Measurements from ENCODE around the gene EMID1. TPM values are rescaled to one million over a fixed set of nuclear protein-coding genes. Genes with fewer than 3 reads are reported as not detected.

The EMID1 gene
- total and polyA plus RNA-seq, 2 experiments from 2014 or later, result 9.9 to 42.5 TPM

Other genes with a start within 250 kb of the EMID1 start
- gene C22orf31, start 144.1 kb upstream of the EMID1 start, total RNA-seq, result not detected in 2 replicates
- gene C22orf31, start 144.1 kb upstream of the EMID1 start, polyA plus RNA-seq, result not detected in 2 replicates
- gene KREMEN1, start 132.9 kb upstream of the EMID1 start, total RNA-seq, result 19.0 and 20.3 TPM in 2 replicates
- 18.0 and 18.1 TPM in 2 replicates for gene KREMEN1, start 132.9 kb upstream of the EMID1 start, polyA plus RNA-seq
- 88.6 and 102 TPM in 2 replicates for gene RHBDD3, start 62.1 kb downstream of the EMID1 start, total RNA-seq
- gene RHBDD3, start 62.1 kb downstream of the EMID1 start, polyA plus RNA-seq, result 80.4 and 83.7 TPM in 2 replicates
- gene EWSR1, start 62.4 kb downstream of the EMID1 start, total RNA-seq, result 233 and 266 TPM in 2 replicates
- 328 and 349 TPM in 2 replicates for gene EWSR1, start 62.4 kb downstream of the EMID1 start, polyA plus RNA-seq
- gene GAS2L1, start 100.8 kb downstream of the EMID1 start, total RNA-seq, result 14.3 and 17.3 TPM in 2 replicates
- gene GAS2L1, start 100.8 kb downstream of the EMID1 start, polyA plus RNA-seq, result 21.0 and 25.0 TPM in 2 replicates
- 3.6 and 4.1 TPM in 2 replicates for gene RASL10A, start 109.8 kb downstream of the EMID1 start, total RNA-seq
- 1.2 and 3.5 TPM in 2 replicates for gene RASL10A, start 109.8 kb downstream of the EMID1 start, polyA plus RNA-seq
- gene AP1B1, start 182.7 kb downstream of the EMID1 start, total RNA-seq, result 68.2 and 80.7 TPM in 2 replicates
- gene AP1B1, start 182.7 kb downstream of the EMID1 start, polyA plus RNA-seq, result 55.1 and 67.4 TPM in 2 replicates
- not detected in 2 replicates for gene RFPL1, start 232.7 kb downstream of the EMID1 start, total RNA-seq
- gene RFPL1, start 232.7 kb downstream of the EMID1 start, polyA plus RNA-seq, result 0.32 TPM in 1 of 2 replicates, not detected in the other